Endometrium (tissue), 2 donors: ENCODE measurements around the gene MDGA2.

Source experiments
- FAIRE-seq: peaks from 2 replicates; lab custom pipeline; 2012; peaks lifted over from hg19 to GRCh38; lab: Jason Lieb, UNC
- donor health status: control.
- donor health status: control.

The MDGA2 gene

GRCh38 chr14:47485421-47485820, 190.0 kb downstream of the MDGA2 start:
- FAIRE-seq = no peak

- FAIRE-seq = no peak
Measured at GRCh38 chr14:47483449-47483848, 192.0 kb downstream of the MDGA2 start.

GRCh38 chr14:47471075-47471474, 204.3 kb downstream of the MDGA2 start:
- FAIRE-seq = no peak

GRCh38 chr14:47466916-47467315, 208.5 kb downstream of the MDGA2 start:
- no peak for FAIRE-seq

- no peak for FAIRE-seq
Measured at GRCh38 chr14:47454025-47454424, 221.4 kb downstream of the MDGA2 start.

GRCh38 chr14:47447076-47447475, 228.3 kb downstream of the MDGA2 start:
- FAIRE-seq = no peak

- no peak for FAIRE-seq
Measured at GRCh38 chr14:47442211-47442610, 233.2 kb downstream of the MDGA2 start.

- FAIRE-seq = no peak
Measured at GRCh38 chr14:47439953-47440352, 235.5 kb downstream of the MDGA2 start.

GRCh38 chr14:47438650-47439140, 236.7 kb downstream of the MDGA2 start:
- FAIRE-seq = no peak

- FAIRE-seq = no peak
Measured at GRCh38 chr14:47435331-47435965, 240.0 kb downstream of the MDGA2 start.

- FAIRE-seq = no peak
Measured at GRCh38 chr14:47427629-47428028, 247.8 kb downstream of the MDGA2 start.

GRCh38 chr14:47425302-47425701, 250.1 kb downstream of the MDGA2 start:
- FAIRE-seq = no peak

- FAIRE-seq = no peak
Measured at GRCh38 chr14:47422191-47422590, 253.2 kb downstream of the MDGA2 start.

- FAIRE-seq = no peak
Measured at GRCh38 chr14:47411523-47411922, 263.9 kb downstream of the MDGA2 start.

GRCh38 chr14:47392326-47392725, 283.1 kb downstream of the MDGA2 start:
- peak; percentile 100 for FAIRE-seq

GRCh38 chr14:47390831-47391504, 284.4 kb downstream of the MDGA2 start:
- no peak for FAIRE-seq

GRCh38 chr14:47389535-47389934, 285.9 kb downstream of the MDGA2 start:
- no peak for FAIRE-seq

- no peak for FAIRE-seq
Measured at GRCh38 chr14:47366006-47366405, 309.4 kb downstream of the MDGA2 start.

GRCh38 chr14:47365233-47365632, 310.2 kb downstream of the MDGA2 start:
- no peak for FAIRE-seq

- no peak for FAIRE-seq
Measured at GRCh38 chr14:47353186-47353585, 322.2 kb downstream of the MDGA2 start.

GRCh38 chr14:47346849-47347248, 328.6 kb downstream of the MDGA2 start:
- FAIRE-seq = no peak

- FAIRE-seq = no peak
Measured at GRCh38 chr14:47345016-47345415, 330.4 kb downstream of the MDGA2 start.

GRCh38 chr14:47332939-47333338, 342.5 kb downstream of the MDGA2 start:
- no peak for FAIRE-seq

GRCh38 chr14:47332106-47332505, 343.3 kb downstream of the MDGA2 start:
- no peak for FAIRE-seq
